HG03064 (cell line): ENCODE data around the gene SLC7A4.
"Not testable (repeated sequence)": the region's sequence is repeated elsewhere in the genome, so short reads cannot be mapped to it uniquely, and the experiment has no call there.

Experiments
- ATAC-seq: cut with Tn5 transposase; IDR thresholded peaks from one replicate; pipeline ENCODE4 v1.9.1; 2021; ENCODE audit warnings: low read depth; ENCODE audit not compliant: unreplicated experiment

Gene SLC7A4

GRCh38 chr22:21032037-21032867 is at the start of gene SLC7A4:
TSS of gene SLC7A4 (minus strand) at chr22:21032561. CDS start at chr22:21031812, 749 bp downstream.
- no peak for ATAC-seq

- ATAC-seq: no peak
Observed at GRCh38 chr22:21080435-21081137, 48.2 kb upstream of the SLC7A4 start.

GRCh38 chr22:21079493-21079892 is 47.1 kb upstream of the SLC7A4 start:
- no peak for ATAC-seq

- no peak for ATAC-seq
Observed at GRCh38 chr22:21078916-21079315, 46.6 kb upstream of the SLC7A4 start.

GRCh38 chr22:21077884-21078508 is 45.6 kb upstream of the SLC7A4 start:
- ATAC-seq: no peak

GRCh38 chr22:21076912-21077625 is 44.7 kb upstream of the SLC7A4 start:
- no peak for ATAC-seq

- ATAC-seq: no peak
Observed at GRCh38 chr22:21075516-21076138, 43.3 kb upstream of the SLC7A4 start.

GRCh38 chr22:21074102-21074715 is 41.8 kb upstream of the SLC7A4 start:
- no peak for ATAC-seq

- ATAC-seq: no peak
Observed at GRCh38 chr22:21073482-21073881, 41.1 kb upstream of the SLC7A4 start.

GRCh38 chr22:21073023-21073422 is 40.7 kb upstream of the SLC7A4 start:
- no peak for ATAC-seq

- ATAC-seq: not testable (repeated sequence)
Observed at GRCh38 chr22:21071796-21072195, 39.4 kb upstream of the SLC7A4 start.

GRCh38 chr22:21070690-21071615 is 38.6 kb upstream of the SLC7A4 start:
- no peak for ATAC-seq

GRCh38 chr22:21069375-21069774 is 37.0 kb upstream of the SLC7A4 start:
- ATAC-seq: no peak

- ATAC-seq: no peak
Observed at GRCh38 chr22:21068681-21069276, 36.4 kb upstream of the SLC7A4 start.

GRCh38 chr22:21067901-21068680 is 35.7 kb upstream of the SLC7A4 start:
- ATAC-seq: no peak

GRCh38 chr22:21067075-21067900 is 34.9 kb upstream of the SLC7A4 start:
- ATAC-seq: no peak
